ENCODE data around the gene FOXO3. TPM values are rescaled to one million over a fixed set of nuclear protein-coding genes. Genes with fewer than 3 reads are reported as not detected.

FOXO3 gene
- total RNA-seq, 3 donors from 2014 or later = 107 to 181 (median 155) TPM

- Histone ChIP-seq H3K4me1 (peaks cover 39 to 60% of the 10 kb centered on the region in 2 donors), H3K4me3 (peak overlapping the region in 2 of 3 donors; percentile 3 to 39), H3K27me3 (no peaks in the 10 kb centered on the region), H3K27ac (peak overlapping the region; percentile 93 to 96), H3K36me3 (no peaks in the 10 kb centered on the region), H3K9me3 (no peaks in the 10 kb centered on the region)
- DNase-seq (ENCODE audit: low spot score in 2 of 2) = peak in 1 of 2 donors; percentile 71
- intact Hi-C loops (cut with DNase I; ENCODE audit: low total_unique reads) = loop anchor here (2.0 kb wide), 1 partner anchor 18 kb away; no protein-coding TSS in a partner anchor
- TF ChIP-seq POLR2A (IDR thresholded peaks at IDR 0.05) (no peak), POLR2AphosphoS5 (IDR thresholded peaks at IDR 0.05) (peak in 2 of 3 donors; percentile 15 to 78), CTCF (IDR thresholded peaks at IDR 0.05) (no peak)
Observed at GRCh38 chr6:108592371-108593337, 31.9 kb downstream of the FOXO3 start.

- H3K27ac ChIP-seq = peak overlapping the region; percentile 93 to 96
- no peaks in the 10 kb centered on the region for H3K36me3 ChIP-seq
- no peak for DNase-seq (ENCODE audit: low spot score in 2 of 2)
- TF ChIP-seq CTCF (IDR thresholded peaks at IDR 0.05) = no peak
- no peak for TF ChIP-seq POLR2AphosphoS5 (IDR thresholded peaks at IDR 0.05)
- no peak for TF ChIP-seq POLR2A (IDR thresholded peaks at IDR 0.05)
- peaks cover 36 to 50% of the 10 kb centered on the region in 2 donors for H3K4me1 ChIP-seq
- H3K9me3 ChIP-seq = no peaks in the 10 kb centered on the region
- H3K27me3 ChIP-seq = no peaks in the 10 kb centered on the region
- intact Hi-C loops (cut with DNase I; ENCODE audit: low total_unique reads) = no loop called here
- no peak overlapping the region for H3K4me3 ChIP-seq
Observed at GRCh38 chr6:108594151-108594550, 33.4 kb downstream of the FOXO3 start.

GRCh38 chr6:108594640-108595039 is 33.9 kb downstream of the FOXO3 start:
- Histone ChIP-seq H3K27ac (peak overlapping the region; percentile 50 to 96), H3K9me3 (no peaks in the 10 kb centered on the region), H3K27me3 (no peaks in the 10 kb centered on the region), H3K36me3 (no peaks in the 10 kb centered on the region), H3K4me1 (peaks cover 35 to 50% of the 10 kb centered on the region in 2 donors), H3K4me3 (no peak overlapping the region)
- intact Hi-C loops (cut with DNase I; ENCODE audit: low total_unique reads) = no loop called here
- no peak for TF ChIP-seq POLR2AphosphoS5 (IDR thresholded peaks at IDR 0.05)
- no peak for TF ChIP-seq POLR2A (IDR thresholded peaks at IDR 0.05)
- TF ChIP-seq CTCF (IDR thresholded peaks at IDR 0.05) = no peak
- DNase-seq (ENCODE audit: low spot score in 2 of 2) = no peak

- H3K4me1 ChIP-seq = peaks cover 19 to 43% of the 10 kb centered on the region in 2 donors
- DNase-seq (ENCODE audit: low spot score in 2 of 2) = no peak
- TF ChIP-seq CTCF (IDR thresholded peaks at IDR 0.05) (no peak), POLR2A (IDR thresholded peaks at IDR 0.05) (no peak), POLR2AphosphoS5 (IDR thresholded peaks at IDR 0.05) (no peak)
- intact Hi-C loops (cut with DNase I; ENCODE audit: low total_unique reads) = no loop called here
- no peaks in the 10 kb centered on the region for H3K27me3 ChIP-seq
- H3K27ac ChIP-seq = peak overlapping the region; percentile 29 to 34
- no peaks in the 10 kb centered on the region for H3K36me3 ChIP-seq
- H3K4me3 ChIP-seq = peak overlapping the region in 1 of 3 donors; percentile 10
- no peaks in the 10 kb centered on the region for H3K9me3 ChIP-seq
Observed at GRCh38 chr6:108596956-108597355, 36.2 kb downstream of the FOXO3 start.

Measured in breast epithelium (tissue), 4 donors.